AG04450 (cell line): ENCODE results near the gene LTBR. TPM values are rescaled to one million over a fixed set of nuclear protein-coding genes. Genes with fewer than 3 reads are reported as not detected.

Source experiments
- CTCF ChIA-PET: fragments of 300-600, 350-600 bp; formaldehyde crosslinking; extraction: SDS; loops from one replicate; lab custom pipeline; 2022; ENCODE audit warnings: antibody characterized with exemption, inconsistent platforms; lab: Charles Lee
- POLR2A ChIA-PET: fragments of 350-600 bp; formaldehyde crosslinking; extraction: SDS; loops from one replicate; lab custom pipeline; 2021; ENCODE audit warnings: antibody characterized with exemption, inconsistent platforms; lab: Yijun Ruan, JAX
- DNase-seq: peaks from one replicate; pipeline ENCODE4 v3.0.0-alpha.2; 2011; ENCODE audit warnings: low read depth, low spot score
- H3K27ac ChIP-seq: one replicate; pipeline ENCODE4 v1.5.1; 2012; ENCODE audit warnings: low read depth, low read length, control low read depth
- H3K27me3 ChIP-seq: one replicate; pipeline ENCODE4 v1.6.0; 2012; ENCODE audit warnings: low read length; ENCODE audit not compliant: control insufficient read depth, insufficient read depth
- H3K4me3 ChIP-seq: 2 replicates; pipeline ENCODE4 v1.5.1; 2011; ENCODE audit warnings: mild to moderate bottlenecking, low read depth, low read length, control low read depth
- H3K9me3 ChIP-seq: 2 replicates; pipeline ENCODE4 v1.5.1; 2012; ENCODE audit warnings: low read length; ENCODE audit not compliant: control insufficient read depth, insufficient read depth
- polyA plus RNA-seq: library from polyadenylated mRNA; depleted of rRNA; stranded (reverse); fragments of >200 nt; gene quantifications from 2 replicates; pipeline ENCODE4 v1.2.3, GENCODE V29; 2011
- TF ChIP-seq, protein P1 (sequence below): IDR thresholded peaks from 2 replicates; pipeline ENCODE4 v1.5.1; 2011; ENCODE audit warnings: low read depth, low read length, control low read depth, inconsistent platforms

The LTBR gene
- polyA plus RNA-seq, 1 experiment: 32.1 TPM

GRCh38 chr12:6382982-6383381 is 980 bp upstream of the LTBR start:
- H3K27me3 ChIP-seq: no peaks in the 10 kb centered on the region
- no peak overlapping the region for H3K27ac ChIP-seq
- TF ChIP-seq, protein P1, sequence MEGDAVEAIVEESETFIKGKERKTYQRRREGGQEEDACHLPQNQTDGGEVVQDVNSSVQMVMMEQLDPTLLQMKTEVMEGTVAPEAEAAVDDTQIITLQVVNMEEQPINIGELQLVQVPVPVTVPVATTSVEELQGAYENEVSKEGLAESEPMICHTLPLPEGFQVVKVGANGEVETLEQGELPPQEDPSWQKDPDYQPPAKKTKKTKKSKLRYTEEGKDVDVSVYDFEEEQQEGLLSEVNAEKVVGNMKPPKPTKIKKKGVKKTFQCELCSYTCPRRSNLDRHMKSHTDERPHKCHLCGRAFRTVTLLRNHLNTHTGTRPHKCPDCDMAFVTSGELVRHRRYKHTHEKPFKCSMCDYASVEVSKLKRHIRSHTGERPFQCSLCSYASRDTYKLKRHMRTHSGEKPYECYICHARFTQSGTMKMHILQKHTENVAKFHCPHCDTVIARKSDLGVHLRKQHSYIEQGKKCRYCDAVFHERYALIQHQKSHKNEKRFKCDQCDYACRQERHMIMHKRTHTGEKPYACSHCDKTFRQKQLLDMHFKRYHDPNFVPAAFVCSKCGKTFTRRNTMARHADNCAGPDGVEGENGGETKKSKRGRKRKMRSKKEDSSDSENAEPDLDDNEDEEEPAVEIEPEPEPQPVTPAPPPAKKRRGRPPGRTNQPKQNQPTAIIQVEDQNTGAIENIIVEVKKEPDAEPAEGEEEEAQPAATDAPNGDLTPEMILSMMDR: no peak
- ChIA-PET CTCF (interaction anchor here (1.2 to 1.5 kb wide), 2 partner anchors 59 to 82 kb away, joined by 3 to 5 read pairs; no protein-coding TSS in a partner anchor), POLR2A (interaction anchor here (1.0 to 4.4 kb wide), 9 partner anchors 10 to 151 kb away, joined by 3 to 50 read pairs (median 7); partner anchors contain the start of genes GAPDH, MRPL51 and TNFRSF1A)
- H3K4me3 ChIP-seq: no peak overlapping the region
- H3K9me3 ChIP-seq: no peaks in the 10 kb centered on the region; the same call in 1 of the 2 replicates
- no peak for DNase-seq

GRCh38 chr12:6384499-6385436 is 806 bp downstream of the LTBR start:
- Histone ChIP-seq H3K9me3 (no peaks in the 10 kb centered on the region; the same call in 1 of the 2 replicates), H3K27me3 (no peaks in the 10 kb centered on the region), H3K4me3 (peak overlapping the region; percentile 72), H3K27ac (peak overlapping the region; percentile 61)
- ChIA-PET CTCF (interaction anchor here (0.6 kb wide), 1 partner anchor 190 kb away, joined by 3 read pairs; no protein-coding TSS in a partner anchor), POLR2A (interaction anchor here (0.7 to 4.4 kb wide), 13 partner anchors 8 to 368 kb away, joined by 3 to 50 read pairs (median 6); partner anchors contain the start of genes GAPDH, MRPL51 and VAMP1)
- TF ChIP-seq, protein P1: no peak
- DNase-seq: no peak

GRCh38 chr12:6386038-6386437 is 2.1 kb downstream of the LTBR start:
- POLR2A ChIA-PET: no interaction called here
- H3K9me3 ChIP-seq: no peaks in the 10 kb centered on the region; the same call in 1 of the 2 replicates
- no peaks in the 10 kb centered on the region for H3K27me3 ChIP-seq
- CTCF ChIA-PET: no interaction called here
- H3K27ac ChIP-seq: no peak overlapping the region
- TF ChIP-seq, protein P1: no peak
- DNase-seq: no peak
- no peak overlapping the region for H3K4me3 ChIP-seq

DNA sequence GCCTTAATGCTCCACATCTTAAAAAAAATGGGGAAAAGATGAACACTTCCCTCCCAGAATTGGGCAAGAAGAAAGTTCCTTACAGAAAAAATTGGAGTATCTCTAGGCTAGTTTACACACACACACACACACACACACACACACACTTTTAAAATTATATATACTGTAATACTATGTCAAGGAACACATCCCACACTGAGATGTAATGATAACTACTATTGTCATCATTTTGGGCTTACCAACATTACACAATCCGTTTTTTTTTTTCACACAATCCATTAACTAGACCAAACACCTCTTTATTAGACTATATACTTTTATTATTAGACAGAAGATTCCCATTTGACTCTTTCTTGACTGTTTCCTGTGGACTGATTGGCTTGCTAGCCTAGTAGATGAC is 2.5 kb downstream of the LTBR start:
- ChIA-PET CTCF (no interaction called here), POLR2A (no interaction called here)
- TF ChIP-seq, protein P1: no peak
- Histone ChIP-seq H3K27me3 (no peaks in the 10 kb centered on the region), H3K4me3 (no peak overlapping the region), H3K27ac (no peak overlapping the region), H3K9me3 (no peaks in the 10 kb centered on the region; the same call in 1 of the 2 replicates)
- no peak for DNase-seq
